GM19239 (cell line): ENCODE data around the gene PSMD1.
"Not testable (repeated sequence)": the region's sequence is repeated elsewhere in the genome, so short reads cannot be mapped to it uniquely, and the experiment has no call there.

Experiments
- DNase-seq: peaks from one replicate; pipeline ENCODE4 v3.0.0; 2011; ENCODE audit warnings: low spot score; ENCODE audit not compliant: insufficient read length
- FAIRE-seq: peaks from 2 replicates; lab custom pipeline; 2011; peaks lifted over from hg19 to GRCh38; lab: Jason Lieb, UNC

PSMD1 gene

DNA sequence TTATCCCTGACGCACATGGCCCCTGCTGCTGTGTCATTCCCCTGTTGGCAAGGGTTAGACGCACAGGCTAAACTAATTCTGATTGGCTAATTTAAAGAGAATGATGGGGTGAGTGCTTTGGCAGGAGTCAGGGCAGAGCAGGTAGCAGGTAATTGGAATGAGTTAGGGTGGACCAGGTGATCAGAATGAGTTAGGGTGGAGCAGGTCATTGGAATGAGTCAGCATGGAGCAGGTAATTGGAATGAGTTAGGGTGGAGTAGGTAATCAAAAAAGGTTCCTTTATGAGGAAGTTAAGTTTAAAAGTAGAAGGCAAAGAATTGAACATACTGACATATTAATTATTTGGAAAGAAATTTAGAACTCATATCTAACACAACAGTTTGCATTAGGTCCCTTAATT lies 43.7 kb downstream of the PSMD1 start:
- not testable (repeated sequence) for FAIRE-seq, DNase-seq

DNA sequence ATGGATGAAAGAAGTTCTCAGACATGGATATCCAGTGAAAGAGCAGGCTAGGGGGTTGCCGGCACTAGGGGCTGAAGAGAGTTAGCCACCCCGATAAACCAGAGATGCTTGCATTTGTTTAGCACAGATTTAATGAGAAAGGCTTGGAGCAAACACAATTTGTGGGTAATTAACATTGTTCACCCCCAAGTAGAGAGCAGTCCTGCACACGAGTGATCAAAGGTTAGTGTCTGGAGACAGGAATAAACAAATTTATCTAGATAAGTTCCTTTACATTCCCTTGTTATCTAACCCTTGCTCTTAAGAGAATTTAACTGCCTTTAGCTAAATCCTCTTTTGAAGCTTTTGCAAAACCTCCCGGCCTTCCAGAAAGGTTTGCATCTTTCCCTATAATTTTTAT lies 44.3 kb downstream of the PSMD1 start:
- no peak for DNase-seq
- no peak for FAIRE-seq

DNA sequence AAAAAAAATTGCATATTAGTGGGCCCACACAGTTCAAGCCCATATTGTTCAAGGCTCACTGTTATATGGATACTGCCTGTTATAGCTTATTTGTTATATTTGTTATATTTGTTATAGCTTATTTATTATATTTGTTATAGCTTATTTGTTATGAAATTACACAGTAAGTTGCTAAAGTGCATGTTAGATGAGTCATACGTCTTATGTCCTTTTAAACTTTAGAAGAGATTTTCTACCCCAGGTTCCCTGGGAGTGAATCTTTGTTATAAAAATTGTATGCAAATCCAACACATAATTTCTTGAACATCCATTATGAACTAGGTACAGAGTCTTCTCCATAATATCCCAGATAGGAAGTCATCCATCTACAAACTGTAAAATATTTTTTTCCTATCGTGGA lies 46.1 kb downstream of the PSMD1 start:
- DNase-seq (no peak), FAIRE-seq (peak; percentile 42)

DNA sequence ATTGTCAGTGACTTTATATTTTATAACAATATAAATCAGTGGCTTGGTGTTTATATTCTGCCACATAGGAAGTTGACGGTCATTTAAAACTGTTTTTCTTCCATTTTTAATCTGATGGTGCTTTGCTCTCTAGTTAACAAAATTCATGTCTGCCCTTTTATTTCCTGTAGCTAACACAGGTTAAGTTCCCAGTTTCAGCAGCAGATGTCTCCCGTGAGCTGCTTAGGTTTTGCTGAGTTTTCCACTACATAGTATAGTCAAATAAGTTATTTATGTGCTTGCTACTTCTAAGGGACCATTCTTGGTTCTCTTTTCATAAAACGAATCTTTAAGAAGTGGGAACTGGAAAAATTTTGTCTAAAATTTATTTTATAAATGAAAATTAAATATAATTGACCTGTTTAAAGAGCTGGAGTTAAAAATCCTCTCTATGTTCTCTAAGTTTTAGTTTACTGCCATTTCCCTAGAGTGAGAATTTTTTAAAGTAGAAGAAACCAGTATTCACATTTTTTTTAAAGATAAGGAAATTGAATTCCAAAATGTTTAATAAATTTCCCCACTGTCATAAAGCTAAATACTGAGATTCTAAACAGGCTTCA lies 47.5 kb downstream of the PSMD1 start:
- FAIRE-seq (peak; percentile 99), DNase-seq (peak; percentile 27)

DNA sequence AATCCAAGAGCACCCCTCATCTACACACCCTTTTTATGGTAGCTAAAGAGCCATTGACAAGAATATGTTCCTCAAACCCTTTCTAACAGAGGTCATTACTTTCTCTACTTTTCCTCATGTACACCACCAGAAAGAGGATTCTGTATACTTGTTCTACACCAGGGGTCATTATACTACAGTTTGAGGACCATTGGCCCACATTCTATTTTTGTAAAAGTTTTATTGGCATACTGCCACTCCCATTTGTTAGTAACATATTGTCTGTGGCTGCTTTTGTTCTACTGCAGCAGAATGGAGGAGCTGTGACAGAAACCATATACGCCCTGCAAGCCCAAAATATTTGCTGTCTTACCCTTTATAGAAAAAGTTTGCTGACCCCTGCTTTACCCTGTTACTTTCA lies 53.9 kb downstream of the PSMD1 start:
- no peak for FAIRE-seq
- no peak for DNase-seq

DNA sequence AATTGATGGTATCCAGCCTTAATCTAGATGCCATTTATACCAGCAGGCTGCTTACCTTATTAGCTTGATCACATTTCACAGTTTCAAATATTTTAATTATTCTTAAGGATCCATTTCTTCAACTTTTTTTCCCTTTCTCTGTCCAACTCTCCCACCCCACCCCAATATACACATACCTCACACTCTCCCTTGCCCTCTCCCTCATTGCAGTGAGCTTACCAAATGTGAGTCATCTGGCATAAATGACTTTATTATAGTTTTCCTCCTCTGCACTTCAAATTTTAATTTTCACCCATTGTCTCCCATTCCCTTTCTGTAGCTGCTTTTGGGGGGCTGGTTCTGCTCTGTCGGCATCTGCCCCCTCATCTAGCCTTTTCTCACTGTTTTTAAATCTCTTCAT lies 55.3 kb downstream of the PSMD1 start:
- DNase-seq, result no peak
- FAIRE-seq, result no peak

DNA sequence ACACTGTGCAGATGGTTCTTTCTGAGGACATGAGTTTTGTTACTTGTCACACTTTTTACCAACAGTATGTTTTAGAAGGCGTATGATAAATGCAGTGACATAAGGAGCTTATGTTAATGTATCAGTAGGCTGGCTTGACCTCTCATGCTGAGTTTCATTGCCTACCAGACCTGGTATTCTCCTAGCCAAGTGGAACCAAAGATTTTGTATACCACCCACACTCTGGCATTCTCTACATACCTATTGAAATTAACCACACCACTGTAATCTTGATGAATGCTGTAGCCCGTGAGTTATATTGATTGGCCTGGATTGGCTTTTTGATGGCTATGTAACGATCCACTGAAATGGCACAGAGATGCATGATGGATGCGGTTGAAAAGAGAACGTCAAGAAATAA lies 56.8 kb downstream of the PSMD1 start:
- FAIRE-seq (no peak), DNase-seq (no peak)

DNA sequence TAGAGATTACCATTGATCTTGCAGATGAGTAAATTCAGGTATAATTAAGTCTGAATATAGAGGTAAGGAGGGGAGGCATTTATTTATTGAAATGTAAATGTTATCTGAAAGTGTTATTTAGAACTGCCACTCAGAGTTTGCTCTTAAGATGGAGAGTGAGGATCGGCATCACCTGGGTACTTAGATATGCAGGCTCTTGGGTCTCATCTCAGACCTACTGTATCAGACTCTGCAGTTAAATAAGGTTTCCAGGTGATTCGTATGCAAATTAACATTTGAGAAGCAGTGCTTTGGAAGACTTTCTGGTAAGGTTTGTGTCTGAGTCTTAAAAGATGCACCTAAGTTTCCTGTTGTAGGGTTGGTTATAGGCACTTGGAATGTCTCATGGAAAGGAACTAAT lies 59.0 kb downstream of the PSMD1 start:
- DNase-seq, result no peak
- no peak for FAIRE-seq

DNA sequence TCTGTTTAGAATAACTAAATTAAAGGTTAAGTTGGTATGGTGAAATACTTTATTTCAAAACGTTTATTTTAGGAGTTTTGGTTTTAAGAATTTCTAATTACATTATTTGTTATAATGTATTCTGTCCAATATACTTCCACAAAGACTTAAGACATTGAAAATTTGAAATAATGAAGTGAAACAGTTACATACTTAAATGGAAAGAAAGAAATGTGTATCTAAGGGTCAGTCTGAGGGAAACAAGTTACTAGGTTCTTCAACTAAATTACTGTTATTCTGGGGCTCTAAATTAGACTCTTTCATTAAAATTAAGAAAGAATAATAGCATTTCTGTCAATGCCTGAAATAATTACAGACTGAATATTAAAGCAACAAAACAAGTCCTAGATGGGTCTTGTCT lies 60.5 kb downstream of the PSMD1 start:
- no peak for FAIRE-seq
- DNase-seq, result no peak

DNA sequence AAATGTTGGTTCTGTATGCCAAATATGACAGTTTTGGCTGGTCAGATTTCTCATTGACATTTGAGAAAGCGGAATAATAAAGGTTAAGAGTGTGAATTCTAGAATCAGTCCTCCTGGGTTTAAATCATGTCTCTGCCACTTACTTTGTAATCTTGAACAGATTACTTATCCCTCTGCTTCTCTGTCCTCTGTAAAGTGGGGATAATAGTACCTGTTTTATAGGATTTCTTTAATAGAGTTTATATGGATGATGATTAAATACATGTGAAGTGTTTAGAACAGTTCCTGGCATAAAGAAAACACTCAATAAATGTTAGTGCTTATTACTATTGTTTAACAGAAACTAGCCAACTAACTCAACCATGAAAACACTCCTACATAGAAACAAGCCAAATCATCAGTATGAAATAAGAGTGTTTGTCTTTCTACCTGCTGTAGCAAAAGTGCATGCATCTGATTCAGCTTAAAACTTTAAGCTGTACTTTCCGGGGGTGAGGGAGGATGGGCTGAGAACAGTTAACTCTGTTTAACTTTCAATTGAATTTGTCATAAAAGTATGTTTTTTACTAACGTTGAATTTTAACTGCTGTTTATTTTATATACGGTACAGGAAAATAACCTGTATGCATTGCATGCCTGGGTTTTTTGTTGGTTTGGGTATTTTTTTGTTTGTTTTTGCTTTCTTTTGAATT lies 61.4 kb downstream of the PSMD1 start:
- peak; percentile 84 for FAIRE-seq

DNA sequence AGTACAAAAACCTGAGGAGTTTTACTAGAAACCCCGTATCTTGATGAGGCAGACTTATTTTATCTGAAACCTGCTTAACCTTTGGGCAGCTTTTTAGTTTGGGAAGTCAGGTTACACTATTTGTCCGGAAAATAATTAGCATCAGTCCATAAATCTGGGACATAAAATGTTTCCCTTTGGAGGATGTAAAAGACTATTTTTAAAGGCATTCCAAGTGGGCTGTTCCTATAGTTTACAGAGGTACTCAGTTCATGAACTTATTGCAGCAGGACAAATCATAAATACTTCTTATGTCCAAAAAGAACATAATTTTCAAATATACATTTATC lies 61.9 kb downstream of the PSMD1 start:
- peak; percentile 8 for FAIRE-seq
- no peak for DNase-seq

More for the DNA sequence above, 61.4 kb downstream of the PSMD1 start:
- DNase-seq, result no peak

DNA sequence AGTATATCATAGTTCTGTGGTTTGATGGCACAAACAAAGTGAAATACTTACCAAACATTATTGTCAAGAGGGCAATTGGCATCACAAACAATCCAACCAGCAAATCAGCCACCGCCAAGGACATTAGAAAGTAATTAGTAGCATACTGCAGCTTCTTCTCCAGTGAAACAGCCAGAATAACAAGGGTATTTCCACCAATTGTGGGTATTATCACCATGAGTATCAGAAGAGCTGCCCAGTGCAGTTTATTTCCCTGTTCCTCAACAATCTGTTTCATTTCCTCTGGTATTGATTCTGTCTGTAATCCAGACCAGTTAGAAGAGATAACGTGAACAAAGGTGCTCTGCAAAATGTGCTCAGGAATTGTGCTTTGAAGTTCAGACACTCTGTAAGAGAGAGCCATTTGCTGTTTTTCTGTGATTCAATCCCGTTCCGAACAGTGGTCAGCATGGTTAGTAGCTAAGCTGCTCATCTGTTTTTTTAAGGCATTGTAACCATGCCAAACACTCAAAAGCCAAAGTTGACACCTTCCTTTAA lies 66.8 kb downstream of the PSMD1 start:
- DNase-seq, result no peak

DNA sequence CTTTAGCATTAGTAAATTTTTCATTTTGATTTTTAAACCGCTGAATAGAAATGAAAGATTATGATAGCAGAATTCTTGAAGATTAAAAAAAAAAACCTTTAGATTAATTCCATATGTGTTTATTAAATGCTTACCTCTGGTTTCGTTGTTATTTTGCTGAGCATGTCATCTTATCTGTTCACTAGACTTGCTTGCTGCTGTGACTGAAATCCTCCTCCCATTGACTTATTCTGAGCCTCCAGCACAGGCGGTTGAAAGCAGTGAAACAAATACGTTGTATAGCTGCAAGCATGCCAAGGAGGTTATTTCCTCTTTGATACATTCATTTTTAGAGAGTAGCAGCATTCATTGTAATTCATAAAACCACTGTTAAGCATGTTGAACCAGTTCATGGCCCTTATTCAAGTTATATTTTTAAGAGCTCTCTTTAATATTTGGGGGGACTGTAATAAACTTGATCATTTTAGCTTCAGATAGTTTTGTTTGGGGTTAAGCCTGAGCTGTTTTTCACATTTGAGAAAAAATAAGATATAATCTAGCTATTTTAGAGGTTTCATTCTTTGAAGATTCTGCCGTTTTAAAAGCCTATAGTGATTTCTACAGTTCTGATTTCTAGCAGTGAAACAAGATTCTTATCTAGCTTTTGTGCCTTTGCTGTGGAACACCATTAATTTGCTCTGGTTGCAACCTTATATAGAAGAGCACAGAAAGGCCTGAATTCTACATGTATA lies 68.3 kb downstream of the PSMD1 start, which contains the start of gene HTR2B:
Gene HTR2B (minus strand): TSS at position 205 of the 731 bp plus-strand sequence. CDS start 1,278 bp downstream, outside the sequence.
- DNase-seq (no peak), FAIRE-seq (no peak)

More for the DNA sequence above, 66.8 kb downstream of the PSMD1 start:
- FAIRE-seq, result peak; percentile 42

DNA sequence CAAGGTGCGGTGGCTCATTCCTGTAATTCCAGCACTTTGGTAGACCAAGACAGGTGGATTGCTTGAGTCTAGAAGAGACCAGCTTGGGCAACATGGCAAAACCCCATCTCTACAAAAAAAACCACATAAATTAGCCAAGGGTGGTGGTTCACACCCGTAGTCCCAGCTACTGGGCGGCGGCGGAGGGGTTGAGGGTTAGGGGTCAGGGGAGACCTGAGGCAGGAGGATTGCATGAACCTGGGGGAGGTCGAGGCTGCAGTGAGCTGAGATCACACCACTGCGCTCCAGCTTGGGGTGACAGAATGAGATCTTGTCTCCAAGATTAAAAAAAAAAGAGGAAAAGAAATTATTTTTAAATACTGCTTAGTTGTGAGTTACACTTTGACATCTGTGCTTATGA lies 69.5 kb downstream of the PSMD1 start:
- FAIRE-seq, result no peak
- DNase-seq, result no peak

DNA sequence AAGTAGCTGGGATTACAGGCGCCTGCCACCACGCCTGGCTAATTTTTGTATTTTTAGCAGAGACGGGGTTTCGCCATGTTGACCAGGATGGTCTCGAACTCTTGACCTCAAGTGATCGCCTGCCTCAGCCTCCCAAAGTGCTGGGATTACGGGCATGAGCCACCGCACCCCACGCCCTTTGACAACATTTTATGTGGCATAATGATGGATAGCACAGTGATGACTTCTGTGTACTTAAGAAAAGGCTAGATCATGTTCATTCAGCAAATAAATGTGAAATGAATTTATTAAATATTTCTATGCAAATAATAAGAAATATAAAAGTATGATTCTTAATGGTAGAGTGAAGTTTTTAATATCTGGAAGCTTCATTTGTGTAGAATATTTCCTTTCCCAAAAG lies 70.8 kb downstream of the PSMD1 start:
- DNase-seq (no peak), FAIRE-seq (no peak)

DNA sequence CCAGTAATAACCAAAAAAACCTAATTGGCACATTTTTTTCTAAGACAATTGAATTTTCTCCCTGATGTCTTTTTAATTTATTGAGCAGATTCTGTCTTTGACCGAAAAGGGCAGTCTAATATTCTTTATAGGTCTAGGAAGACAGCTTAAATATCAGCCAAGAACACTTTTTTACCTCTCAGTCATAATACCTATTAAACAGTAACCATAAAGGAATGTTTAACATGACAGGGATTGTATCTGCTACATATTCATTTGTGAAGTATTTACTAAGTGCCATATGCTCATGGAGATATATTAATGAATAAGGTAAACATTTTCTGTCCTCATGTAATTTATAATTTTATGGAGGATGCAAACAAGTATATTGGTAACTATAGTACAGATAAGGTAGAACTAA lies 71.3 kb downstream of the PSMD1 start:
- DNase-seq (no peak), FAIRE-seq (no peak)

DNA sequence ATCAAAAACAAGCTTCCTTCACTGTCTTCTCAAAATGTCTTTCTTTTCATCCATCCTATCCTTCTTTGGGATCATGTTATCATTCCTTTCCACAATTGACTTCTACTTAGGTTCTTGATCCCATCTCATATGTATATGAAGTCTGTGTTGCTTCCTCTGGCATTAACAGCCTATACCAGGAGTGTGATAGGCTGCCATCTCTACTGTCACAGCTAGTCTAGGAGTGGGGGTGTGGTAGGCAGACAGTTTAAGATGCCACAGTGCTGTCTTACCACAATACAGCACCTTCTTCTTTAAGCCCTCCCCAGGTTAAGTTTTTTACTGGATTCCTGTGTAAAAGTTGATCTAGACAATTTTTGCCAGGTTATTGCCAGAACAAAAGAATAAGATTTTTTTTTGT lies 71.9 kb downstream of the PSMD1 start:
- DNase-seq (no peak), FAIRE-seq (peak; percentile 78)

DNA sequence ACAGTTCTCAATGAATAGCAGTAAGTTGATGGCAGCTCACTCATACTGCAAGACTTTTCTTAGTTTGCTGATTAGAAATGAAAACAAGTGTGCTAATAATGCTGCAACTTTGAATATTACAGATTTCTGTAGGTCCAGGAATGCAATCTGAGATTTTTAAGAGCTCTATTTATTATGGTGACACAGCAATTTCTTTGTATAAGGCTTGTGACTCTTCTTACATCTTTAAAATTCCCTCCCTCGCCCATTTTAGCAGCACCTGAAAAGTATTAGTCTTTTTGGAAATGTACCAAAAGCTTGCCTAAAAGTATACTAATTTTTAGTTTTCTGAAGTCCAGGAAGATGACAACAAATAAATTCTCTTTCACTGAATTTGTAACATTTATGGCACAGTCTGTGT lies 72.5 kb downstream of the PSMD1 start:
- no peak for DNase-seq
- FAIRE-seq, result no peak

DNA sequence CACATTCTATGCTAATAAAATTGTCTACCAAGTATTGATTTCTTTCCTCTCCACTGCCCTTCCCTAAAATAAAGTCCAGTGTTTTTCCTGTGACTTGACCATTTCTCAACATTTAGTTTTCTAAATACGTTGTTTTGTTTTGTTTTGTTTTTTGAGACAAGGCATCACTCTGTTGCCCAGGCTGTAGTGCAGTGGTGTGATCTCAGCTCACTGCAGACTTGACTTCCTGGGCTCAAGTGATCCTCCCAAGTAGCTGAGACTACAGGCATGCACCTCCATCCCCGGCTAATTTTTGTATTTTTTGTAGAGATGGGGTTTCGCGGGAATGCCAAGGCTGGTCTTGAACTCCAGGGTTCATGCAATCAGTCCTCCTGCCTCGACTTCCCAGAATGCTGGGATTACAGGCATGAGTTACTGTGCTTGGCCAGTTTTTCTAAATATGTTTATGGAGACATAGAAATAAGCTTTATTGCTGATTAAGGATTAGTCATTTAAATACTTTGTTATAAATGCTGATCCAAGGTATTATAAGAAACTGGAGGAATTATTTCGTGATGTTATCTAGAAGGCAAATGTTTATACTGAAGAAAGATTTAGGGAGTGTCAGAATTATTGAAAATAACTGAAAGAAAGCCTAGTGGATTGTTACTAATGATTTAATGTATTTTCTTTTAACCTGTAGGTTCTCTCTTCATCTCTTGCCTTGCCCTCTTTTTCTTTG lies 73.8 kb downstream of the PSMD1 start:
- DNase-seq (no peak), FAIRE-seq (no peak)

DNA sequence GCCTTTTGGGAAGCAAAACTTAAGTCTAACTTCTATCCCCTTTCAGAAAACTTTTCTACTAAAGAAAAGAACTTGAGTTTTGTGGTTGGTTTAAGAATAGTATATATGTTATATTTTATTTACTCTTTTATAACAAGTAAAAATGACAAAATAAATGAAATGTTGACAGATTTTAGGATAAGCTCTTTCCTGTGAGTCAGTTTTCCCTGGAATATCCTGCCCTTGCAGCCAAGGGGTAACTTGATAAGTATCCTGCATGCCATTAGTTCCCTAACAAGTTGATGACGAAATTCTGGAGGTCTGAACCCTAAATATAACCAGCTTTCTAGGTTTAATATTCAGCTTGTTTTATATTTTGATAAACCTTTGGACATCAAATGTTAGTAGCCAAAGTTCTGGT lies 75.5 kb downstream of the PSMD1 start:
- DNase-seq, result no peak
- no peak for FAIRE-seq
